Testis (tissue), 2 donors: ENCODE results near the gene SFMBT2.

ENCODE experiments used
- CTCF ChIP-seq, 3 experiments: fragments of 450-650 bp in 2 of 3; fragments of 200-600 bp in 1 of 3; sonication (generic) in 1 of 3; IDR thresholded peaks; one replicate each; pipeline ENCODE4 v1.5.1; 2016 to 2019; ENCODE audit warnings: antibody characterized with exemption in 3 of 3, mild to moderate bottlenecking in 2 of 3, moderate library complexity in 1 of 3
- POLR2A ChIP-seq: fragments of 450-650 bp; IDR thresholded peaks from one replicate; pipeline ENCODE4 v1.6.1; 2017; ENCODE audit warnings: antibody characterized with exemption, mild to moderate bottlenecking, moderate library complexity

GRCh38 chr10:7185367-7185690, 225.5 kb downstream of the SFMBT2 start:
- TF ChIP-seq CTCF (IDR thresholded peaks at IDR 0.05) (no peak), POLR2A (no peak)
